Endothelial cell of umbilical vein (primary cell): Measurements from ENCODE around the gene FRY. TPM values are rescaled to one million over a fixed set of nuclear protein-coding genes. Genes with fewer than 3 reads are reported as not detected.

Experiments used
- BruUV-seq: library from RNA; stranded (reverse); fragments of 400-500 nt; replicated peaks from 2 replicates; lab custom pipeline; 2021; lab: Mats Ljungman, UMichigan
- CTCF ChIA-PET: fragments of 300-600, 350-600 bp; sonication (Branson Sonifier 250); formaldehyde crosslinking; loops from one replicate; lab custom pipeline; 2021; ENCODE audit warnings: antibody characterized with exemption, inconsistent platforms; lab: Charles Lee
- POLR2A ChIA-PET: fragments of 300-600, 350-600 bp; sonication (Branson Sonifier 250); formaldehyde crosslinking; loops from one replicate; lab custom pipeline; 2021; ENCODE audit warnings: antibody characterized with exemption, inconsistent platforms; lab: Charles Lee
- DNase-seq: peaks from one replicate; pipeline ENCODE4 v3.0.0-alpha.2; 2011; ENCODE audit warnings: low read depth, low spot score
- FAIRE-seq: peaks from 2 replicates; lab custom pipeline; 2011; peaks lifted over from hg19 to GRCh38; lab: Jason Lieb, UNC
- H2AFZ ChIP-seq: 2 replicates; pipeline ENCODE4 v1.6.0; 2012; ENCODE audit warnings: low read depth, low read length, control low read depth, inconsistent platforms
- H3K27ac ChIP-seq: 2 replicates; pipeline ENCODE4 v1.5.1; 2011; ENCODE audit warnings: low read depth, mild to moderate bottlenecking, control low read depth, low read length, moderate library complexity; ENCODE audit not compliant: insufficient read depth
- H3K27me3 ChIP-seq, 2 experiments: 2 replicates each; pipeline versions ENCODE4 v1.6.0 to v1.6.1; 2011; ENCODE audit warnings: low read length in 2 of 2, mixed read lengths in 1 of 2; ENCODE audit not compliant: control insufficient read depth in 2 of 2, insufficient read depth in 2 of 2
- H3K36me3 ChIP-seq, 2 experiments: 2 replicates in 1 of 2; 3 replicates in 1 of 2; pipeline ENCODE4 v1.5.1; 2011; ENCODE audit warnings: low read length in 2 of 2, mild to moderate bottlenecking in 1 of 2, moderate library complexity in 1 of 2; ENCODE audit not compliant: control insufficient read depth in 2 of 2, insufficient read depth in 2 of 2; ENCODE audit errors: extremely low read depth in 1 of 2
- H3K4me1 ChIP-seq: 3 replicates; pipeline ENCODE4 v1.5.1; 2011; ENCODE audit warnings: mild to moderate bottlenecking, low read length; ENCODE audit not compliant: control insufficient read depth, insufficient read depth; ENCODE audit errors: extremely low read depth
- H3K4me2 ChIP-seq: 2 replicates; pipeline ENCODE4 v1.6.1; 2011; ENCODE audit warnings: low read length, control low read depth, mixed read lengths; ENCODE audit not compliant: insufficient read depth
- H3K4me3 ChIP-seq, 3 experiments: fragments of 200-600 bp in 1 of 3; sonication (generic), shearing (Covaris generic) in 1 of 3; replicated peaks in 1 of 3; 2 replicates each; pipeline ENCODE4 v1.5.1; 2011 to 2016; ENCODE audit warnings: control low read depth in 3 of 3, low read length in 3 of 3, mild to moderate bottlenecking in 2 of 3, inconsistent platforms in 1 of 3, low read depth in 1 of 3, moderate library complexity in 1 of 3; ENCODE audit not compliant: insufficient read depth in 1 of 3
- H3K79me2 ChIP-seq: 2 replicates; pipeline ENCODE4 v1.6.0; 2012; ENCODE audit warnings: low read length, inconsistent platforms; ENCODE audit not compliant: control insufficient read depth, insufficient read depth
- H3K9ac ChIP-seq: replicated peaks from 2 replicates; pipeline ENCODE3; 2011; ENCODE audit warnings: low read length, control low read depth; ENCODE audit not compliant: insufficient read depth; ENCODE audit errors: extremely low read depth
- H3K9me1 ChIP-seq: replicated peaks from 3 replicates; pipeline ENCODE4 v1.6.0; 2011; ENCODE audit warnings: mild to moderate bottlenecking, low read length; ENCODE audit not compliant: control insufficient read depth, insufficient read depth; ENCODE audit errors: extremely low read depth
- H3K9me3 ChIP-seq: replicated peaks from 2 replicates; pipeline ENCODE4 v1.5.1; 2012; ENCODE audit warnings: low read length, inconsistent platforms; ENCODE audit not compliant: control insufficient read depth, insufficient read depth
- H4K20me1 ChIP-seq: replicated peaks from 2 replicates; pipeline ENCODE3; 2011; ENCODE audit warnings: mild to moderate bottlenecking, low read length; ENCODE audit not compliant: control insufficient read depth, insufficient read depth; ENCODE audit errors: extremely low read depth
- CTCF ChIP-seq, 2 donors: IDR thresholded peaks; 1 replicate in 1 of 2; 2 replicates in 1 of 2; pipeline ENCODE4 v1.5.1; 2011; ENCODE audit warnings: low read length in 2 of 2, mild to moderate bottlenecking in 2 of 2, moderate library complexity in 2 of 2, control low read depth in 1 of 2, inconsistent platforms in 1 of 2, low read depth in 1 of 2; ENCODE audit not compliant: insufficient read depth in 1 of 2; ENCODE audit errors: extremely low read depth in 1 of 2
- EZH2 ChIP-seq: IDR thresholded peaks from 2 replicates; pipeline ENCODE4 v1.6.1; 2012; ENCODE audit warnings: borderline replicate concordance, low read depth, mild to moderate bottlenecking, moderate library complexity, low read length, inconsistent platforms; ENCODE audit not compliant: severe bottlenecking
- FOS ChIP-seq: IDR thresholded peaks from 2 replicates; pipeline ENCODE4 v1.6.1; 2011; ENCODE audit warnings: mild to moderate bottlenecking, low read length, moderate library complexity, borderline replicate concordance; ENCODE audit not compliant: insufficient read depth
- GATA2 ChIP-seq: IDR thresholded peaks from 2 replicates; pipeline ENCODE4 v1.7.0; 2011; ENCODE audit warnings: low read depth, mild to moderate bottlenecking, moderate library complexity, mixed read lengths, low read length; ENCODE audit not compliant: insufficient read length, insufficient read depth
- JUN ChIP-seq: IDR thresholded peaks from 2 replicates; pipeline ENCODE4 v1.6.1; 2011; ENCODE audit warnings: borderline replicate concordance, low read depth; ENCODE audit not compliant: insufficient read length, insufficient read depth
- MAX ChIP-seq: IDR thresholded peaks from 2 replicates; pipeline ENCODE4 v1.6.1; 2011; ENCODE audit not compliant: insufficient read depth, insufficient read length
- MYC ChIP-seq: IDR thresholded peaks from one replicate; pipeline ENCODE4 v1.6.1; 2011; ENCODE audit warnings: mild to moderate bottlenecking, low read depth, low read length
- POLR2A ChIP-seq: IDR thresholded peaks from 2 replicates; pipeline ENCODE4 v1.6.1; 2012; ENCODE audit warnings: low read depth, mild to moderate bottlenecking, control low read depth, low read length
- POLR2AphosphoS5 ChIP-seq: IDR thresholded peaks from 2 replicates; pipeline ENCODE4 v1.6.1; 2012; ENCODE audit warnings: low read depth, mild to moderate bottlenecking, control low read depth, low read length, moderate library complexity; ENCODE audit not compliant: insufficient read depth
- dilution Hi-C: fragments of 300-500 bp; cut with MboI; formaldehyde crosslinking; loops from one replicate; pipeline ENCODE4 v1.15.0; 2019; ENCODE audit warnings: low sequenced_read_pairs; ENCODE audit not compliant: extremely low pct_ligation_motif_present
- intact Hi-C: fragments of 100-400 bp; cut with micrococcal nuclease; formaldehyde crosslinking; loops from one replicate; pipeline ENCODE4 v1.10.0; 2022
- polyA plus RNA-seq, 4 experiments: library from polyadenylated mRNA; depleted of rRNA in 3 of 4; stranded (reverse) in 3 of 4; unstranded in 1 of 4; fragments of >200 nt; gene quantifications; 2 replicates each; pipeline versions ENCODE4 v1.2.1 to v1.2.3, GENCODE V29; 2011 to 2012; ENCODE audit warnings: missing spikeins in 1 of 4
- total RNA-seq: library from RNA; stranded (reverse); gene quantifications from 2 replicates; pipeline ENCODE4 v1.2.3, GENCODE V29; 2021

Gene FRY
- total and polyA plus RNA-seq, 2 donors (not counting 3 experiments of a cell fraction or from before 2014, with no cell fraction given) = 57.3 to 75.8 TPM

DNA sequence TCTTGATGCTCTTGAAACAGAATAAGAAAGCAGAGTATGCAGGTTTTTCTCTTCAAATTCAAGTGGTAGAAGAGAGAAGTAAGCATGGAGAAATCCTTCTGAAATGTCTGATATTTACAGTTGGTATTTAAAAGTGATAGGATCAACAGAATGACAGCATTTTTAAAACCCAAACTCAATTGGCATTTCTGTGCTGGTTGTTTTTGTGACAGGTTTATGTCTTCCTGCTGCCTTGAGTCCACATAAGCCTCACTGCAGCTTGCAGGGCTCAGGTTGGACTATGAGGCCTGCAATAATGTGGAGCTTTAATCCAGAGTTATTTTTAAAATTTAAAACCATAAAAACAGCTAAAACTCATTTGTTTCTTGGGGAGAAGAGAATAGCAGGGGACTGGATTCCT is 178.5 kb downstream of the FRY start:
- Histone ChIP-seq H3K4me2 (no peak overlapping the region), H3K4me3 (no peak overlapping the region), H3K27me3 (peaks cover 0 to 1% of the 10 kb centered on the region in 2 experiments), H3K27ac (no peak overlapping the region), H4K20me1 (no peaks in the 10 kb centered on the region), H3K79me2 (no peaks in the 10 kb centered on the region), H3K9me3 (no peaks in the 10 kb centered on the region), H3K9ac (no peak overlapping the region), H2AFZ (no peak overlapping the region), H3K36me3 (peaks cover 0 to 6% of the 10 kb centered on the region in 2 experiments), H3K9me1 (no peaks in the 10 kb centered on the region), H3K4me1 (no peaks in the 10 kb centered on the region)
- ChIA-PET CTCF (interaction anchor here (0.8 to 1.2 kb wide), 2 partner anchors 17 to 172 kb away, joined by 3 read pairs; no protein-coding TSS in a partner anchor), POLR2A (no interaction called here)
- TF ChIP-seq GATA2 (no peak), FOS (no peak), POLR2AphosphoS5 (no peak), MAX (no peak), CTCF (IDR thresholded peaks at IDR 0.05; ENCODE audit: extremely low read depth in 1 of 2, insufficient read depth in 1 of 2, low read depth in 1 of 2, low read length in 2 of 2) (no peak), MYC (no peak), POLR2A (no peak), JUN (no peak), EZH2 (no peak)
- DNase-seq (no peak), FAIRE-seq (no peak)
- dilution Hi-C loops (no loop called here), intact Hi-C loops (no loop called here)
- no TSS peak for BruUV-seq
